Measurements from ENCODE around the gene FAM219A.
"Not testable (repeated sequence)": the region's sequence is repeated elsewhere in the genome, so short reads cannot be mapped to it uniquely, and the experiment has no call there.

Gene FAM219A

DNA sequence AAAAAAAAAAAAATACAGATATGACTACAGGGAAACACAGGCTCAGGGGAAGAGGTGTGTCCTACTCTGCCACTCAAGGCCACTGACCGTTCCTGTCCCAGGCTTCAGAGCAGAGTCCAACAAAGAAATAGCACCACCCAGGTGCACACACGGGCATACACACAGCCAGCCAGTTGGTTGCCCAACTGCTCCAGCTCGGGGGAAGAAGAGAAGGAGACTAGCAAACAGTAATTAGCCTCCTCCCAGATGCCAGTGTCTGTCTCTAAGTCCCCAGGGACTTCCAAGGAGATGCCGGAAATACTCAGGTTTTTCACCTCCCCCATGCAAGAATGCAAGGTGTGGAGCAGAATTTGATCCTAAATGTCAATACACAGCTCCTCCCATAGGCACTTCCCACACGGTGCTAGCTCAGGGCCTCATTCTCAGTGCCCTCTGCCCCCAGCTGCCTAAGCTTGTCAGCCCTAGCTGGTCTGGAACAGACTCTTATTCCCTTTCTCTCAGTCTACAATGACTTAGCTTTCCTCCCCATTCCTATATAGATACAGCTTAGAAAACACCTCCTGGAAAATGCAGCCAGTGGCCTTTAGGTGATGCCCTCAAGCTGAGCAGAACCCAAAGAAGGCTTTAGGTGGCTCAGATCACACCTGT, 83.3 kb downstream of the FAM219A start:
- no peak for DNase-seq

DNA sequence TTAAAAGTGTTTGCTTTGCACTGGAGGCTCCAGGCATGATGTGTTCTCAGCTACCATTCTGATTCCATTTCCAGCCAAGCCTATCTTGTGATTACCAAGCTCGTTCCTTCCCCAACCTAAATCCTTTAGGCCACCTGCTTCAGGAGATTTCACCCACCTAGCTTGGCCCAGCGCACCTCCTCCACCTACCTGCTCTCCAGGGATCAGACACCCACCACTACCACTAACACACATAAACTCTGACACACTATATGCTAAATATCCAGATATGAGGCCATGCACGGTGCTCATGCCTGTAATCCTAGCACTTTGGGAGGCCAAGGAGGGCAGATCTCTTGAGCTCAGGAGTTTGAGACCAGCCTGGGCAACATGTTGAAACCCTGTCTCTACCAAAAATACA, 84.0 kb downstream of the FAM219A start:
- DNase-seq = no peak

DNA sequence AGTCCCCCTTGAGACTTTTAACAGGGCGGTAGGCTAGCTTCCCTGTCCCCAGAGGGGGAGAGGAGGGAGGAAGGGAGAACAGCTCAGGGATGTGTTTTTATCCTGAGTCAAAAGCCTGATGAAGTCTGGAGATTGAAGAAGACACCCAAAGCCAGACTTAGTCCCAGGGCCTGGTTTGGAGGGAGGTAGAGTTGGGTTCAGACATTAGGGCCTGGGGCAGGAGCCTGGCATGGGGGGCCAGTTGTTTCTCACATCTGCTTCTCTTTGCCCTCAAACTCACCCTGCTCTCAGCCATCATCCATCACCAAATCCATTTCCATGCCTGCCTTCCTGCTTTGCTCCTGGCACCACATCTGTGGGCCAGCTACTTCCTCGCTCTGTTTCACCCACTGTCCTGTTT, 84.6 kb downstream of the FAM219A start:
- no peak for DNase-seq

DNA sequence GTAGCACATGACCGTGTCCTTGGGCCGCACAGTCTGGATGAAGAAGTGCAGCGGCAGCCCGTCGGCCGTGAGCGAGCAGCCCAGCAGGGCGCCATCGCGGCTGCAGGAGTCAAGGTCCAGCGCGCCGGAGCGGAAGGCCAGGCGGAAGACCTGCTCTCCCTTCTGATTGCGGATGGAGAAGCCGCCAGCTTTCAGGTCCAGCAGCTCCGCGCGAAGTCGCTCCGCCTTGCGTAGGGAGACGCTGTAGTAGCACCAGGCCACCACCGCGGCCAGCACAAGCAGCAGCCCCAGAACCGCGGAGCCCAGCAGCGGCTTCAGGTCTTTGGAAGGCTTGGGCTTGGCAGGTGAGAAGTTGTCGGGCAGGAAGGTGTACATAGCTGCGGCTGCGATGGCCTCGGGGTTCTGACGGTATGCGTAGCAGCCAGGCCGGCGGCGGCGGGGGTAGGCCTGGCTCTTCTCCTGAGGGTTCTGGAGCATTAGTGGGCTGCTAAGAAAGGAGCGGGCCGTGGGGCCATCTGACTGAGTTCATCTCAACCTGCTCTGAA, 85.8 kb downstream of the FAM219A start:
- no peak for DNase-seq

DNA sequence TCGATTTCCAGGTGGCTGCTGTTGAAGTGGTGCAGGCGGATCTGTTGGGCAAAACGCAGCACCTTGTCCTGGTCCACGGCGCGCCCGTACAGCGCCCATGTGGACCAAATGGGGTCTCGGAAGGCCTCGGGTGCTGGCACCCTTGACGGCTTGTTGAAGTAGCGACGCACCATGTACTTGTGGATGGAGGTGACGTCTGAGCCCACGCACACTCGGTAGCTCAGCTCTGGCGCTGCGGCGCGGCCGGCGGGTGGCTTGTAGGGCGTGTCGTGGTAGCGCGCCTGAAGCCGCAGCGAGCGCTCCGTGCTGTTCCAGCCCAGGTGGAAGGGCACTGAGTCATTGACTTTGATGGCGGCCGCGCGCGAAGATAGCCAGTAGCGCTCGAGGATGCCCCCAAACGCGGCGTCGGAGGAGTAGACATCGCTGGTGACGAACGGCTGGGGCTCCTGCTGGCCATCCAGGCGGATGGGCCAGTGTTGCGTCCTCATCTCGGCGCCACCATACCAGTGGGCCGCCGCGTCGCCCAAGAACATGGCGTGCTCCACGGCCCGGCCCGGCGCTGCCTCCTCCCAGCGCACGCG, 86.4 kb downstream of the FAM219A start:
- DNase-seq = no peak

DNA sequence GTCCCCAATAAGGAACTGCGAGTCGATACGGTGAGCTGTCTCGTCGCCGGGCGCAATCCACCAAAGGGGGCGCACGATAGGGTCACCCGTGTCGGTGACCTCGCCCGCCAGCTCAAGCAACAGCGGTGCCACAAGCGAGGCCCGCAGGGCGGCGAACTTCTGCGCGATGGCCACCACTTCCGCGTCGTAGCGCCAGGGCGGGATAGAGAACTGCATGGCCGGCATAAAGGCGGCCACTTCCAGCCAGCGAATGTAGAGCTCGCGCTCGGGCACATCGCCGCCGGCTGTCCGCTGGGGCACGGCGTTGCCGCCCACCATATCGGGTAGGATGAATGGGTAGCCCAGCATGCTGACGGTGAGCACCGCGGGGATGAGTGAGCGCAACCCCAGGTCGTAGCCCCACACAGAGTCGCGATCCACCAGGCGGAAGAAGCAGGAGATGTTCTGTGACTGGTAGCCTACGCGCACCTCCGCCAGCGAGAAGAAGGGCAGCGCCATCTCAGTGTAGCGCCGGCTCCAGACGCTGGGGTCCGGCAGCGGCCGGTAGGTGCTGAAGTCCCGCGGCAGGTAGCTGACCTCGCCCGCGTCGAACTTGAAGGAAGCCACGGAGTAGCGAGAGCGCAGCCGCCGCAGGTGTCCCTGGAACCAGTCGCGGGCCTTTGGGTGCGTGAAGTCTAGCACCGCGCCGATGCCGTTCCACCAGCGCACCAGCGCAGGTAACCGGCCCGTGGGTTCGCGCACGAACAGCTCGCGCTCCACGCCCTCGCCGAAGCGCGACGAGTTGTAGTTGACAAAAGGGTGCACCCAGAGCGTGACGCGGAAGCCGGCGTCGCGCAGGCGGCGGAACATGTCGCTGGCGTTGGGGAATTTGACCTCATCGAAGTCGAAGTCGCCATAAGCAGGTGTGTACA, 87.1 kb downstream of the FAM219A start:
- DNase-seq = no peak

DNA sequence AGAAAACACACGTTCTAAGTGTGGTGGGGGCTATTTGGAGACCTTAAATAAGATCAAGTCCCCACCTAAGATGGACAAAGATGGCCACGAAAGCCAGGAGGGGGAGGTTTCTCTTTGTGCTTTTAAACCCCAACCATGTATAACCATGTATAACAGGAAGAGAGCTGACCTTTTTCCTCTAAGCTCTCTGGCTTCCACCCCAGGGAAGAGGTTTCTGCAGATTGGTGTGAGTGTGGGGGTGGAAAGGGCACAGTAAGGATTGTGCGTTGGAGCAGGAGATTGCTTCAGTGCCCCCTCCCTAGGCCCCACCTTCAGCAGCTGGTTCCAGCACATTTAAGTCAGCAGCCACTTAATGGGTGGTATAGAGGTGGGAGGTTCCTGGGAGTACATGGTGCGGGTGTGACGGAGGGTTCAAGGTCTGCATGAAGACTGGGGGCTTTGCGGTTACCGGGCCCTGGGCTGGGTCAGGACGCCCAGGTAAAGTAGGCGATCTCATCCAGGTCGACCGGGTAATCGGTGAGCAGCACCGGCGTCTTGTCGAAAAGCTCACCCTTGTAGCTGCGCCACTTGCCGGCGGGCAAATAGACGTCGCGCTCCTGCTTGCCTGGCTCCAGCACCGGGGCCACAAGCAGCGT, 87.9 kb downstream of the FAM219A start:
- DNase-seq = no peak

DNA sequence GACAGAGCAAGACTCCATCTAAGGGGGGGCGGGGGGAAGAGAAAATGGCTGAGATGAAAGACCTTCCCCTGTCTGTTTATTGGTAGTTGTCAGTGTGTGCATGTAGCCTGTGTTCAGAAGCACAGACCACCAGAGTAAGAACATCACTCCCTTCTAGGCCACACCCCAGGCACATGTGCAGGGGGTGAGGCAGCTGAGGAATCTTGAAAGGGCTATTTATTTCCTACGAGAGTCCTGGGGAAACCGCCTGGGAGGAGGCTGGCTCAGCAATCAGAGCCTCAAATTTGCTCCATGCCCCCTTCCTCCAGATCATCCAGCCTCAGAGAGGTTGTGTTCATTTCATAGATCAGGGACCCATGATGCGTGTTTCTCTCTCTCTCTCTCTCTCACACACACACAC, 88.7 kb downstream of the FAM219A start:
- DNase-seq = no peak

DNA sequence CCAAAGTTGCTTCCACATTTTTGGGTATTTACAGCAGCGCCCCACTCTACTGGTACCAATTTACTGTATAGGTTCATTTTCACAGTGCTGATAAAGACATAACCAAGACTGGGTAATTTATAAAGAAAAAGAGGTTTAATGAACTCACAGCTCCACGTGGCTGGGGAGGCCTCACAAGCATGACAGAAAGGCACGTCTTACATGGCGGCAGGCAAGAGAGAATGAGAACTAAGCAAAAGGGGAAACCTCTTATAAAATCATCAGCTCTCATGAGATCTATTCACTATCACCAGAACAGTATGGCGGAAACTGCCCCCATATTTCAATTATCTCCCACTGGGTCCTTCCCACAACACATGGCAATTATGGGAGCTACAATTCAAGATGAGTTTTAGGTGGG, 89.6 kb downstream of the FAM219A start:
- DNase-seq = not testable (repeated sequence)

DNA sequence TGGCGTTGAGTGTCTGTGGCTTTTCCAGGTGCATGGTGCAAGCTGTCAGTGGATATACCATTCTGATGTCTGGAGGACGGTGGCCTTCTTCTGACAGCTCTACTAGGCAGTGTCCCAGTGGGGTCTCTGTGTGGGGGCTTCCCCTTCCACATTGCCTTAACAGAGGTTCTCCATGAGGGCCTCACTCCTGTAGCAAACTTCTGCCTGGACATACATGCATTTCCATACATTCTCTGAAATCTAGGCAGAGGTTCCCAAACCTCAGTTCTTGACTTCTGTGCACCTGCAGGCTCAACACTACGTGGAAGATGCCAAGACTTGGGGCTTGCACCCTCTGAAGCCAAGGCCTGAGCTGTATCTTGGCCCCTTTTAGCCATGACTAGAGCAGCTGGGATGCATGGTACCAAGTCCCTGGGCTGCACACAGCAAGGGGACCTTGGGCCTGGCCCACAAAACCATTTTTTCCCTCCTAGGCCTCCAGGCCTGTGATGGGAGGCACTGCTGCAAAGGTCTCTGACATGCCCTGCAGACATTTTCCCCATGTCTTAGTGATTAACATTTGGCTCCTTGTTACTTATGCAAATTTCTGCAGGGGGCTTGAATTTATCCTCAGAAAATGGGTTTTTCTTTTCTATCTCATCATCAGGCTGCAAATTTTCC, 90.5 kb downstream of the FAM219A start:
- DNase-seq = not testable (repeated sequence)

DNA sequence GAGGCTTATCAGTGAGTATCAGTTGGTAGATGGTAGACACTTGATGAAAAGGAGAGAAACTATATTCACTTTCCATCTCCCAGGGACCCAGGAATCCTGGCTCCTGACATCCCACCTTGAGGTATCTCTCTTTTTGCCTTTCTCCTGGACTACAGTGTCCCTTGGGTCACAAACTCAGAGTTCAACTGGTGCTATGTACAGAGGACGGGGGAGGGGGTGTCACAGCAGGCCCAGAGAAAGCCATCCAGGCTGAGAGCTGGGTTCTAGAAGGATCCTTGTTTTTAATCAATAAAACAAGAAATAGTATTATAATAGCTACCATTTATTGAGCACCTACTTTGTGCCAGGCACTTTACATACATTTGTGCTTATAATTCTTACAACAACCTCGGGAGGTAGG, 92.0 kb downstream of the FAM219A start:
- DNase-seq = no peak

DNA sequence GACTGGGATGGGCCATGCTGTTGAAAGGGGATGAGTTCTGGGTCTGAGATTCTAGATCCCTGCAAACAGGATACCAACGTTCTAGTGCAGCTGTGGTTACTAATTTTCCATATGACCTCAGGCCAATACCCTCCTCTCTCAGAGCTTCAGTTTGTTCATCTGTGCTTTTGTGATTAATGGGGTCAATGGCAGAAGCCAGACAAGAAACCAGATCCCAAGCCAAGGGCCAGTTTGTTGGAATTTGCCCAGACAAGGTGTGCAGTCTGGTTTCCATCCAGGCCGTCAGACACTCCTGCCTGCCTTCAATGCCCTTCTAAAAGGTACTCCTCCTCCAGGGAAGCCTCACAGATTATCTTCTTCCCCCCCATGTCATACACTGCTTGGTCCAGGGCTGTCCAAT, 93.1 kb downstream of the FAM219A start:
- no peak for DNase-seq

DNA sequence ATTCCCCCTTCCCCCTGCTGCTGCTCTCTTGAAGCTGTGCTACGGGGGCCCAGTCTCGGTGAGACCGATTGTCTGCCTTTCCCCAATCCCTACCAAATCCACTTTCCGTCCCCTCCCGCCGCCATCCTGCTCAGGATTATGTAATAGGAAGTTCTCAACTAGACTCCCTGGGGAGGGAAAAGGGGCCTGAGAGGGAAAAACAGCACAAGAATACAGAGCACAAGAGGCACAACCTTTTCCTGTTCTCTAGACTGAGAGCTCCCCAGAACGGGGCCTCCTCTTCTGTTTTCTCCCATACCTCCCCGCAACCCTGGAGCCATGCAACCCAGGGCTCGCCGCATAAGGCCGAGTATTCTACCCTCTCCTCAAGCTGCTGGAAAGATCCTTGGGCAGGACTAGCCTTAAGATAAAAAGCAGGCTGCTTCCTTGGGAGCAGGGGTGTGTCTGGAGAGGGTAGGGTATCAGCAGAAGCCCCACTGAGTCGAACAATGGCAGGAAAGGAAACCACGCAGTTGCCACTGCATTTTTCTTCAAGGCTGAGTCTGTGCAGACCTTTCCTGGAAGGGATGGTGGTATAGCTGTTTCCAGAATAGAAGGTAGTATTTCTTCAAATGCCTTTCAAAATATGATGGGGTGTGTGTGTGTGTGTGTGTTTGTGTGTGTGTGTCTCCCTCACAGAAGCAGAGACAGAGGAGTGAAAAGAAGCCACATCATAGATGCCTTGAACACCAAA, 94.6 kb downstream of the FAM219A start:
- no peak for DNase-seq

DNA sequence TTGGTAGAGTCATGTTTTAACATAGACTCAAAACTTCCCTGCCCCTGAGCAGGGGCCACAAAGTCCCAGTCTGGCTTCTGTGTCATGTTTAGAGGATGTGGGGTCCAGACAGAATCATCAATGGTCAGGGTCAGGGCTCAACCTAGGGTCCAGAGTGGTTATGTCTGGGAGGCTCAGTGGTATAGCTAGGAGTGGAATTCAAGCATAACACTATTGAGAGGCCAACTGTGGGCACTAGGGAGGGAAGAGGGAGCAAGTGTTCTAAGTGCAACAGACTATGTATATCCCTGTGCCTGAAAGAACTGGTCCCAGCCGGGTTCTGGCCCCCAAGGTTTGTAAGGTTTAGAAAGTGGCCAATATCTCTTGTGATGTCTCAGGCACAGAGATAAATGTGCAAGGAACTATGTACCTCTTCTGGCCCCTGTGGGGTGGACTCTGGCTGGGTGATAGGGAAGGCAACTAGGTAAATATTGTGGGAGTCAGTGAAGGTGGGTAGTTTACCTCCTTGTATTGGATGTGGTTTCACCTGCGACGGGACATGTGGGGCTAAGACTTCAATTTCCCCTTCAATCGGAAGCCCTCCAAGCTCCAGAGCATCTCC, 95.7 kb downstream of the FAM219A start:
- DNase-seq = no peak

DNA sequence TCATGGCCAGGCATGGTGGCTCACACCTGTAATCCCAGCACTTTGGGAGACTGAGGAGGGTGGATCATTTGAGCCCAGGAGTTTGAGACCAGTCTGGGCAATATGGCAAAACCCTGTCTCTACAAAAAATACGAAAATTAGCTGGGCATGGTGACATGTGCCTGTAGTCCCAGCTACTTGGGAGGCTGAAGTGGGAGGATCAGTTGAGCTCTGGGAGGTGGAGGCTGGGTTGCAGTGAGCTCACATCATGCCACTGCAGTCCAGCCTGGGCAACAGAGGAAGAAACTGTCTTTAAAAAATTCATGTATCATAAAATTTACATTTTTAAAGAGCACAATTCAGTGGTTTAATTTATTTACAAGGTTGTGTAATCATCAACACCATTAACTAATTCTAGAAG, 105.4 kb downstream of the FAM219A start:
- DNase-seq = not testable (repeated sequence)

DNA sequence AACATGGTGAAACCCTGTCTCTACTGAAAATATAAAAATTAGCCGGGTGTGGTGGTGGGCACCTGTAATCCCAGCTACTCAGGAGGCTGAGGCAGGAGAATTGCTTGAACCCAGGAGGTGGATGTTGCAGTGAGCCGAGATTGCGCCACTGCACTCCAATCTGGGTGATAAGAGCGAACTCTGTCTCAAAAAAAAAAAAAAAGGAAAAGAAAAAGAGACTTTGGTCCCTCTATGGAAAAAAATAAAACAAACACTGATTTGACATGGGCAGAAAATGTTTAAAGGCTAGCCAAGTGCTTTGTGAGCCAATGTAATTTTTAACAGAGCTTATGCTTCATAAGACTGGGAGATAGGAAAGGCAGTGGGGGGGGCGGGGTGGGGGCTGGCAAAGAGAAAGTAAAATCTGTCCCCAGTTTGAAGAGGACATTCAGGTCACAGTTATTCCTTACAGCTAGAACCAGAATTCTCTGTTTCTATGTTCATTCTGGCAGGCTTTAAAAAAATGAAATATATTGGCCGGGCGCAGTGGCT, 106.2 kb downstream of the FAM219A start:
- DNase-seq = not testable (repeated sequence)

DNA sequence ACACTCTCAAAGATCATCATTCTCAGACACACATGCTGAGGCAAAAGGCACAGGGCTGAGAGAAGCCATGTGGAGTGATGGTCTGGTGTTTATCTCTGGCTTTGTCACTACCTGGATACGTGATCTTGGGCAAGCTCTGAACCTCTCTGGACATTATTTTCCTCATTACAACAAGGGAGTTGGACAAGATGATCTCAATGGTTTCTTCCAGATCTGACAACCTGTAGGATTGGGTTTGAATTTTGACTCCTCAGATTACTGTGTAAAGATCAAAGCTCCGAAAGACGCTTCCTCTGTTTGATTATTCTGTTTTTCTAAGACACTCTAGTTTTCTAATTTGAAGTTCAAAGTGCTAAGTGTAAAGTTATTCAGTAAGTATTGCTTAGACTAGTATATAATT, 109.0 kb downstream of the FAM219A start:
- no peak for DNase-seq

Data from suppressor macrophage treated with lipopolysaccharide for 4 hours (primary cell).